Measurements from ENCODE around the gene DAND5.

GRCh38 chr19:12936582-12936981 is 32.8 kb upstream of the DAND5 start:
- TF ChIP-seq, protein P1, sequence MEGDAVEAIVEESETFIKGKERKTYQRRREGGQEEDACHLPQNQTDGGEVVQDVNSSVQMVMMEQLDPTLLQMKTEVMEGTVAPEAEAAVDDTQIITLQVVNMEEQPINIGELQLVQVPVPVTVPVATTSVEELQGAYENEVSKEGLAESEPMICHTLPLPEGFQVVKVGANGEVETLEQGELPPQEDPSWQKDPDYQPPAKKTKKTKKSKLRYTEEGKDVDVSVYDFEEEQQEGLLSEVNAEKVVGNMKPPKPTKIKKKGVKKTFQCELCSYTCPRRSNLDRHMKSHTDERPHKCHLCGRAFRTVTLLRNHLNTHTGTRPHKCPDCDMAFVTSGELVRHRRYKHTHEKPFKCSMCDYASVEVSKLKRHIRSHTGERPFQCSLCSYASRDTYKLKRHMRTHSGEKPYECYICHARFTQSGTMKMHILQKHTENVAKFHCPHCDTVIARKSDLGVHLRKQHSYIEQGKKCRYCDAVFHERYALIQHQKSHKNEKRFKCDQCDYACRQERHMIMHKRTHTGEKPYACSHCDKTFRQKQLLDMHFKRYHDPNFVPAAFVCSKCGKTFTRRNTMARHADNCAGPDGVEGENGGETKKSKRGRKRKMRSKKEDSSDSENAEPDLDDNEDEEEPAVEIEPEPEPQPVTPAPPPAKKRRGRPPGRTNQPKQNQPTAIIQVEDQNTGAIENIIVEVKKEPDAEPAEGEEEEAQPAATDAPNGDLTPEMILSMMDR (optimal IDR thresholded peaks at IDR 0.05 in 1 of 3, IDR thresholded peaks at IDR 0.05 in 1 of 3, conservative IDR thresholded peaks at IDR 0.05 in 1 of 3; ENCODE audit: extremely low read depth in 1 of 3, insufficient read depth in 2 of 3, low read length in 3 of 3): no peak
- no peak for TF ChIP-seq EZH2 (IDR thresholded peaks at IDR 0.05; ENCODE audit: low read length)
